Renal pelvis (tissue), 4 donors: Measurements from ENCODE around the gene CFAP46. TPM values are rescaled to one million over a fixed set of nuclear protein-coding genes. Genes with fewer than 3 reads are reported as not detected.
"Not testable (repeated sequence)": the region's sequence is repeated elsewhere in the genome, so short reads cannot be mapped to it uniquely, and the experiment has no call there.

ENCODE experiments used
- DNase-seq: peaks from one replicate; pipeline ENCODE4 v3.0.0-alpha.2; 2013
- polyA plus RNA-seq, 3 donors: library from polyadenylated mRNA; unstranded; fragments of 120-200 nt; gene quantifications; one replicate each; pipeline ENCODE4 v1.2.1, GENCODE V29; 2013; ENCODE audit not compliant: insufficient read length in 3 of 3

Gene CFAP46
- polyA plus RNA-seq, 3 donors = 7.4 to 11.3 (median 11.2) TPM

DNA sequence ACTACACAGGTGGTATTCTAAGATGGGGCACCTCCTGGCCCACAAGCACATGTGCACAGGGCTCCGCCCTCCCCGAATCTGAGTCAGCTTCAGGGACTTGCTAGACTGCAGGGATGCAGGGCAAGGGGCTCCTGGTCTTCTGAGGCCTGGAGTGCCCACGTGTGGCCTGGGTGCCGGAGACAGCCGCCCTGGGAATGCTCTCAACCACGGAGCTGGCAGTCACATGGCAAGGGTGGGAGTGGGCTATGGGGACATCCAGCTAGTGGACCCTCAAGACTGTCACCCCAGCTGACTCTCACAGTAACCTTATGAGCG lies 42.7 kb downstream of the CFAP46 start:
- DNase-seq = no peak

DNA sequence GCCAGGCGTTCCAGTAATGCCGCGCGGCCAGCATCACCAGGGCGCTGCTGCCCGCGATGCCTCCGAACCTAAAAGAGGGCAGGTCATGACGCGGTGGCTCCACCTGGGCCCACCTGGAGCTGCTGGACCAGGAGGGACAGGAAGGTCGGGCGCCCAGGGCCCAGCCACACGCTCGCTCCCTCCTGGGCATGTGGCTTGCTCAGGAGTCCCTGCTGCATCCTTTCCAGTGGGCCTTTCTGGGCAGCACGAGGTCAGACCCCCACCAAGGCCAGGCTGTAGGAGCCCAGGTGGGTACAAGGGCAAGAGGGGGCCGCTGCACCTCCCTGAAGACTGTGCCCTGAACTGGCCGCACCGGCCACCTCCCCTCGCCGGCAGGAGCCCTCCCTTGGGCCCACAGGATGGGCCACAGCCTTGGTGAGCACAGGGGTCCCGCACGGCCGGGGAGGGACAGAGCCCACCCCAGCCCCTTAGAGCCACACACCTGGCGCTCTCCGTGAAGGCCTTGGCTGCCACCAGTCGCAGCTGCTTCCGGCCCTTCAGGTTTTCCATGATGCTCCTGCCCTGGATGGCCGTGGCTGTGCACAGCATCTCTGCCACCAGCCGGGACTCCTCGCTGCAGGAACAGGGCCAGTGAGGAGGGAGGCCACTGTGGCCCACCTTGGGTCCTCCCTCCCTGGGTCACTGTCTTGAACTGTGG lies 43.2 kb downstream of the CFAP46 start:
- no peak for DNase-seq

DNA sequence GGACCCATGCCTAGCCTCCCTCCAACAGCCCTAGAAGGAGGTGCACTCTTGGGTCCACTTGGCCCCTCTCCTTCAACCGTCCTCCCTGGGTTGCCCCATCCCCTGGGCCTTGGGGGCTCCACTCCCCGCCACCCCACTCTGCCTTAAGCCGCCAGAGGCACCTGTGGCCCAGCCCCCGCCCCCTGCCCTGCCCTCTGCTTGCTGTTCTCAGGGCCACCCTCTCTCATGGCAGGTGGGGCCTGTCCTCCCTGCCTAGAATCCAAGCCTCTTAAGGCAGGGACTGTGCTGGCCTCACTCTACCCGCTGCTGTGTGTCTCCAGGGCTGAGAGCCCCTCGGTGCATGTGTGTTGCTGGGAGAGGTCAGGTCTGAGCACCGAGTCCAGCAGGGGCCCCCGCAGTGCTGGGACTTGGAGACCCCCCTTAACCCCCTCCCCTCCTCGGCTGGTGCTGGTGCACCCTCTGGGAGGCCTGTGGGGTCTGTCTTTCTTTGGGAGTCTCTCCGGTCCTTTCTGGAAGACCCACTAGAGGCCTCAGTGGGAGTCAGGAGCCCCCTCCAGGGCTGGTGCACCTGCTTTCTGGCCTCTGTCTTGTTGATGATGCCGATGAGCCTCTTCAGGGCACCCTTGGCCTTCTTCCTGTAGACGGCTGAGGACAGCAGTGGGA lies 43.8 kb downstream of the CFAP46 start:
- DNase-seq = no peak

DNA sequence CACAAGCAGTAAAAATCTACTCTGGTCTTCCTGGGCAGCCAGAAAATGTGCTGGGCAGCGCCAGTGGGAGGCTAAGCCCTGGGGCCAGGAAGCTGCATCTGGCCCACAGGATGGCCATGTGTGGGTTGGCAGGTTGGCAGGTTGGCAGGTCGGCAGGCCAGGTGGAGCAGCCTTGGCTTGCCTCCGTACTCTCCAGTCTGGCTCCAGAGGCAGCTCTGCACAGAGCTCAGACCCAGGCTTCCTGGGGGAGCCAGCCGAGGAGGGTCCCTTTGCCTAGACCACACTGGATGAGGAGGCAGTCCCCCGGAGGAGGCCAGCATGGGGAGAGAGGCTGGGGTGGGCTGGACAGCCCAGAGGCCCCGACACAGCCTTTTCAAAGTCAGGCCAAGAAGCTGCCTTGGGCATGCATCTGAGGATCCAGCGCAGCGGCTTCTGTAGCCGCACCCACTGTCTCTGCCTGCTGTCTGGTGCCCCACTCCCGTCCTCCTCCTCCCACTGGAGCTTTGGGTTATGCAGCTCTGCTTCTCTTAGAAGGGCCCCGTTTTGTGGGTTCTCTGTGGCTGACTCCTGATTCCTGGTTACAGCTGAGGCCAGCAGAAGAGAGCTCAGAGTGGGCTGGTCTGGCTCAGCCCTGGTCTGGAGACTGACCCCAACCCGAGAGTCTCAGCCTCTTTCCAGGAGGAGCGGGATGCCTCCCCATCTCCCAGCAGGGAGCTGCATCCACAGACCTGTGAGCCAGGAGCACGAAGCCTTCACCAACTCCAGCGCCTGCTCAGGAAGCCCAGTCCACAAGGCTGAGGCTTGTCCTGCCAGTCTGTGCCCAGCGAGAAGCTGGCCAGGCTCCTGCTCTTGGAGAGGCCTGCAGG lies 44.6 kb downstream of the CFAP46 start:
- no peak for DNase-seq

DNA sequence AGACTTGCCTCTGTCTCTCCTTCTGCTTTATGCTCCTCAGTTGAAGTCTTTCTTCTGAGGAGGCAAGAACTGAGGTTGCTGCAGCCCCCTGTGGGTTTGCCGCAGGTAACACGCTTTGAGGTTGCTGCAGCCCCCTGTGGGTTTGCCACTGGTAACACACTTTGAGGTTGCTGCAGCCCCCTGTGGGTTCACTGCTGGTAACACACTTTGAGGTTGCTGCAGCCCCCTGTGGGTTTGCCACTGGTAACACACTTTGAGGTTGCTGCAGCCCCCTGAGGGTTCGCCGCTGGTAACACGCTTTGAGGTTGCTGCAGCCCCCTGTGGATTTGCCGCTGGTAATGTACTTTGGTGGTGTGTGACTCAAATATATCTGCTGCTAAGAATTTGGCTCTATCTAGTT lies 48.6 kb downstream of the CFAP46 start:
- not testable (repeated sequence) for DNase-seq

DNA sequence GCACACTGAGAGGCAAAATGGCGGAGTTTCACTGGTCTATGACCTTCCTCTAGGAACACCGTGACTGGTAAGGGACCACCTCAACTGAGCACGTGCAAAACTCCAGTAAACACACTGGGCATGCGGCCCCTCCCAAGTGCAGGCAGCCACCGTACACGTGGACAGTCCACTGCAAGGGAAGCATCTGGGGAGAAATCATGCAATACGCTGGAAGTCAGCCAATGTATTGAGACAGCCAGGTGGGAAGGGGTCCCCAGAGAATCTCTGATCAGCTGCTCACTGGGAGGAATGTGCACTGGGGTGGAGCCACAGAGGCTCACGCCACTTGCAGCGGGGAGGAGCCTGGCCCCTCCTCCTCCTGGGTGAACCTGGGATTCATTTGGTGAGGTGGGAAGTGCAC lies 49.3 kb downstream of the CFAP46 start:
- DNase-seq = no peak

DNA sequence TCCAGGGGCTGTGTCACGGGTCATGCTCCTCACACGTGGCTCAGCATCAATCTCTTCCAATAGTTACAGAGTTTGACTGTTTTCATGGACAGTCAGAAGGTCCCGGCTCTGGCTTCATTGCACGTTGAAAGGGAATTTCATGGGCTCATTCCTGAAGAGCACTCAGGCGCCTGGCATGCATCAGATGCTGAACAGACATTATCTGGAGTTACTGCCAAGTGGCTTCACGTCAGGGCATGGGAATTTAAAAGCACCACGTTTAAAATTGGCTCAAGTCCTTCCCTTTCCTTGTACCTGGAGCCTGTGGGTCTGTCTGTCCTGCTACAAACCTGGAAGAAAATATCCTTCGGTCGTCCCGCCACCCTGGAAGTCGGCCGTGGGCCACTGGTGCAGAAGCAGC lies 50.4 kb downstream of the CFAP46 start:
- DNase-seq = no peak

DNA sequence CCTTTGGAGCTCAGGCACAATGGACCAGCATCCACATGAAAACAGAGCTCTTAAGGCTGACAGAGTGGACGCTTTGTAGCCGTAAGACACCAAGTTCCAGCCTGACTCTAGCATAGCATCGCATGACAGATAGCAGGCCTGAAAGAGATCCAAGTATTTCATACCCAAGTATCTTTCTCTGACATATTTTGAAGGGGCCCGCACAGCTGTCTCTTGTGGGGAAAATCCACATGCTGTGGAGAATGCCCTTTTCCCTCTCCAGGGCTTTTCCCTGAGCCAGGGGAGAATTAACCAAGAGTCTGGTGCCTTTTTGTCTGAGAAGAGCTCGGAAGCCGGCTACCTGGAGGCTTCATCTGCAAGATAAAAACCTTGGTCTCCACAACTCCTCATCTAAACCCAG lies 51.0 kb downstream of the CFAP46 start:
- DNase-seq = no peak

DNA sequence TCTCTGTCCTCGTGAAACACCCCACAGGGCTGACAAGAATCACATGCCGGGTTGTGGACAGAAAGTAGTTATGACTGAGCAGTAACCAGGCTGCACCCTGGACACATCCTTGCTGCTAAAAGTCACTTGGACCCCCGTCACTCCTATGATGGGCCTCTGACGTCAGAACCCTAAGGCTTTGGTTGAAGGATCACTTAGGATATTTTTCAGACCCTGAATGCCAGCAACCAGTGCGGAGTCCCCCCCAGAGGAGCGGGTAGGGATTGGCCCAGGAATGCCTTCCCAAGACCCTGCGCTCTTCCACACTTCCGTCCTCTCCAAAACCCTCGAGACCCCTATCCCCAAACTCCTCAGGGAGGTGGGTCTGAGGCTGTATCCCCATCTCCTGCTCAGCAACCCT lies 52.1 kb downstream of the CFAP46 start:
- no peak for DNase-seq

DNA sequence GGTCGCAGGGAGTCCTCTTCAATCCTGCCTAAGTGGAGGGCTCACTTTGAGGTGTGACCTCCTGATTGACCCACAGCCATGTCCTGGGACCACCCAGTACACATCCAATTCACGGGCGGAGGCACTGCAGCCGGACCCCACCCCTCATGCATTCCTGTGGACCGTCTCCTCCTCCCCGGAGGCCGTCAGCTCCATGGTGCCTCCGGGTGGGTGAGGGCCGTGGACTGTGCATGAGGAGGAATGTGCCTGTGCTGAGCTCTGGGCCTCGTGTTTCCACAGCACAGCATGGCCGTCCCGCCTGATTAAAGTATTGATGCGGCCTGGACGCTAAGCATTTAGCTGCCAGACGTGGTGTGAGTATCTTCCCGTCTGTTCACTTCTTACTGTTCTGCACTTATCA lies 52.8 kb downstream of the CFAP46 start:
- no peak for DNase-seq

DNA sequence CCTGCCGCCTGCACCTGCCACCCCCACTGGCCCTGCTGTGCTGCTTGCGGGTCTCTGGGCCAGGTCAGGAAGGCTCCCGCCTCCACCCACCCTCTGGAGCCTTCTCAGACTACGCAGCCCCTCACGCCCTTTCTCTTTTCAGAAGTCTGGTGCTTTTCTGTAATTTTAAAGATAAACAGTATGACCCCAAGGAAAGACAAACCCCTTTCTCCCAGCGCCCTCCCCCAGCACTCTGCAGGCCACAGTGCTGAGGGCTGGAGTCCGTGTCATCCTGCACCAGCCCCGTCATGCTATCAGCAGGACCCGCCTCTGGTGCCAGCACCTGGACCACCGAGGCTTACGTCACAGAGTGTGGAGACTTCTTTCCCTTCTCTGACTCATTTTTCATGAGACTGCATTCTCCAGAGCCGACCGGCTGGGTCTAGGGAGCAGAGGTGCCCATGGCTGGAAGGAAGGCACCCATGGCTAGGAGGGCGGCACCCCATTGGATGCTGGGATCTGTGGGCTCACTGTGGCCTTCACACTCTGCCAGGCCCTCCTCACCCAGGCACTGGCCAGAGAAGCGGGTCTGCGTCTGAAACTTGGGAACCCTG lies 53.4 kb downstream of the CFAP46 start:
- DNase-seq = no peak

DNA sequence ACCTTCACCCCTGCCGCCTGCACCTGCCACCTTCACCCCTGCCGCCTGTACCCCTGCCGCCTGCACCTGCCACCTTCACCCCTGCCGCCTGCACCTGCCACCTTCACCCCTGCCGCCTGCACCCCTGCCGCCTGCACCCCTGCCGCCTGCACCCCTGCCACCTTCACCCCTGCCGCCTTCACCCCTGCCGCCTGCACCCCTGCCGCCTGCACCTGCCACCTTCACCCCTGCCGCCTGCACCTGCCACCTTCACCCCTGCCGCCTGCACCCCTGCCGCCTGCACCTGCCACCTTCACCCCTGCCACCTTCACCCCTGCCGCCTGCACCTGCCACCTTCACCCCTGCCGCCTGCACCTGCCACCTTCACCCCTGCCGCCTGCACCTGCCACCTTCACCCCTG lies 53.9 kb downstream of the CFAP46 start:
- not testable (repeated sequence) for DNase-seq

DNA sequence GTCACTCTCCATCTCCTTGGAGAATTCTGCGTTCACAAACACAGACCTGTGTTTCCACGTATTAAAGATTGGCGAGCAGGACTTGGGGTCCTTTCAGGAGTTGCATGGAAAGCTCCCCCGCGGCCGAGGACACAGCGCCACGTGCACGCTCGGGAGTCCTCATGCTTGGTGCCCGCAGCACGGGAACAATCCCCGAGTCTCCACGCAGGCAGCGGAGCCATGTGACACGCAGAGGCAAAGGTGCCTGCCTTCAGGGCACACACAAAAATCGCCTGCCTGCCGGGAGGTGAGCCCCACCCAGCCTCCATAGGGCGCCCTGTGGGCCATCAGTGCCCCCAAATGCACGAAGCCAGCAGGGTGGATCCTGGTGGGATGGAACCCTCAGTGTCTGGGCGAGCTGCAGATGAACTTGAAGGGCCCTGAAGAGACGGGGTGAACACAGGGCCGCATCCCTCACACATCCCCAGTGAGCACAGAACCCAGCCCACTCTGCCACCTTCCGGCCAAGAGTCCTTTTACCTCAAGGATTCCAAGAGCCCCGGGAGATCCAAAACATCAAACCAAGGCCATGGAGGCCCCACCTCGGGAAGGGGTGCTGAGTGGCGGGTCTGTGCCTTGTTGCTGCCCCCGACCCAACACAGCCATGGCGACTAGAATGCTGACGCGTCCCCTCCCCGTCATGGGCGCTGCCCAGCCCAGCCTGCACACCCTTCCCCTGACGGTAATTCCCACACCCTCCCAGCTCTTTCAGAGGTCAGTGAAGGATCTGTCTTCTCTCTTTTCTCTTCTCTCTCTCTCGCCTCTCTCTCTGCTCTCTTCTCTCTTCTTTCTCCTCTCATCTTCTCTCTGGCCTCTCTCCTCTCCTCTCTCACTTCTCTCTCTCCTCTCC lies 55.9 kb downstream of the CFAP46 start:
- DNase-seq = no peak

DNA sequence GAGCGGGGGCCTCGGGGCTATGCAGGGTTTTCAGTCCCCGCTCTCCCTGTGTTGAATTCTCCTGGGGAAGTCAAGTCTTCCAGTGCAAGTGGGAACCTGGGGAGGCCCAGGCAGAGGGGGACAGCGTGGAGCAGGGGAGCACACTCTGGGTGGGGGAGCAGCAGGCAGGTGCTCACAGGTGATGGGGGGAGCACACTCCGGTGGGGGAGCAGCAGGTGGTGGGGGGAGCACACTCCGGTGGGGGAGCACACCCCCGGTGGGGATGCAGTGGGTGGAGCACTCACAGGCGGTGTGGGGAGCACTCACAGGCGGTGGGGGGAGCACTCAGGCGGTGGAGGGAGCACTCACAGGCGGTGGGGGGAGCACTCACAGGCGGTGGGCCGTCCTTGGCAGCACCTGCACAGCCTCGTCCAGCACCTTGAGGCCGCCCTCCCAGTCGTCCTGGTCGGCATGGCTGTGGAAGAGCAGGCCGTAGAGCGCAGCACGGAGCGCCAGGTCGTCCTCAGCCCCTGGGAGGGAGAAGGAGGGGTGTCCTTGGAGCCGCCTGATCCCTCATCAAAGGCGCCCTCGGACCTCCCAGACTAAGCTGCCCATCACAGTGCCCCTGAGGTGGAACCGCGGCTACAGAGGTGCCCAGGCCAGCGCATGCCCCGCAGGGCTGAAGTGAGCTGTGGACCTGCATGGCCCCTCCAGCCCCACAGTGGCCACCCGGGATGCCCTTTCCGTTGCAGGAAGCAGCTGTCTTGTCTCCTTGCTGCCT lies 56.7 kb downstream of the CFAP46 start:
- DNase-seq = no peak

DNA sequence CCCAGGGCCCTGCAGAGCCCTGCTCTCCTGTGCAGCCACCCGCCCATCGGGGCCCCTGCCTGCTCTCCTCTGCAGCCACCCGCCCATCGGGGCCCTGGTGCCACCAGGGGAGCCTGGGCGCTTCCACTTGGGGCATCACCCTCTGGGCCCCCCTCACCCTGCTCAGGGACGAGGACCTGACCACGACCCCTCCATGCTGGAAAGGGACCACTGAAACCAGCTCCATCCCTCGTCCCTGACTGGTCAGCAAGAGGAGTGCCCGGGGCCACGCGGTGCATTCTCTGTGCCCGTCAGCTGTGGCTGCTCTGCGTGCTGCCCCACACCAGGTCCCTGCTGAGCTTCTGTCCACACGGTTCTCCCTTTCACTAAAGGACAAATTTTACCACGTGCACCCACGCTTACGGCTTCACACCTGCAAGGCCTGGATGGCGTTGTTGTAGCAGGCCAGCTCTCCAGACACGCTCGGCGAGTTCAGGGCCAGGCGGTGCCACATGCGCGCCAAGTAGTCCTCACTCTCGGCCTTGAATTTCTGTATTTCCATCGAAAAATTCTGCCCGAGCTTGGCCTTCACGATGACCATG lies 57.6 kb downstream of the CFAP46 start:
- DNase-seq = no peak

DNA sequence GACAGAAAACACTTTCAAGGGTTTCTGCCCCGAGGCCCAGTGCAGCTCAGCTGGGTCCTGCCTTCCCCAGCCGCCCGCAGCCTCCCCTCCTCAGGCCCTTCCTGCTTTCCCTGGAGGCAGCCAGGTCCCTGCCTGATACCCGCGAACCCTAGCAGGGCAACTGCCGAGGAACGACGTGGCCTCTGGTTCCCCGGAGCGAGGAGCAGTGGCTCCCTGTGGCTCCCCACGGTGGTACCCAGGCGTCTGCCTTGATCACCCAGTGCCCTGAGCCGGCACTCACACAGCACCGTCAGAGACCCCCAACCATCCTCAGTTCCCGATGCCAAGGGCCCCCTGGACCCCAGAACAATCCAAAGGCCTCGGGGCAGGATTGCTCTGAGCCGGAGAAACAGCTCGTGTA lies 58.3 kb downstream of the CFAP46 start:
- no peak for DNase-seq

DNA sequence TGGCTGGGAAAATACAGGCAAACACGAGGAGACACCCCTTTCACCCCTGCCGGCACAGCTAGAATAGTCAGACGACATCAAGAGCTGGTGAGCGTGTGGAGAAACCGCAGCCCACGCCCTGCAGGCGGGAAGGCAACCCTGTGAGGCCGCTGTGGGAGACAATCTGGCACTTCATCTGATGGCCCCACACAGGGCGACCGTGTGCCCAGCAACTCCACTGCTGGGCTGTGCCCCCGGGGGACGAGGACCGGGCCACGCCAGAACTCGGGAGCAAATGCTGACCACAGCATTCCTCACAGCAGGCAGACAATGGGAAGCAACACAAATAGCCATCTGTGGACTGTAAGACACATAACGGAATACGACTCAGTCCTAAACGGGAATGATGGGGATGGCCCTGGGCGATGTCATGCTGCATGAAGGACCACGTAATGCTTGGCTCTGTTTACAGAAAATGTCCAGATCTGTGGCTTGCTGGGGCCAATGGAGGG lies 58.9 kb downstream of the CFAP46 start:
- DNase-seq = no peak

DNA sequence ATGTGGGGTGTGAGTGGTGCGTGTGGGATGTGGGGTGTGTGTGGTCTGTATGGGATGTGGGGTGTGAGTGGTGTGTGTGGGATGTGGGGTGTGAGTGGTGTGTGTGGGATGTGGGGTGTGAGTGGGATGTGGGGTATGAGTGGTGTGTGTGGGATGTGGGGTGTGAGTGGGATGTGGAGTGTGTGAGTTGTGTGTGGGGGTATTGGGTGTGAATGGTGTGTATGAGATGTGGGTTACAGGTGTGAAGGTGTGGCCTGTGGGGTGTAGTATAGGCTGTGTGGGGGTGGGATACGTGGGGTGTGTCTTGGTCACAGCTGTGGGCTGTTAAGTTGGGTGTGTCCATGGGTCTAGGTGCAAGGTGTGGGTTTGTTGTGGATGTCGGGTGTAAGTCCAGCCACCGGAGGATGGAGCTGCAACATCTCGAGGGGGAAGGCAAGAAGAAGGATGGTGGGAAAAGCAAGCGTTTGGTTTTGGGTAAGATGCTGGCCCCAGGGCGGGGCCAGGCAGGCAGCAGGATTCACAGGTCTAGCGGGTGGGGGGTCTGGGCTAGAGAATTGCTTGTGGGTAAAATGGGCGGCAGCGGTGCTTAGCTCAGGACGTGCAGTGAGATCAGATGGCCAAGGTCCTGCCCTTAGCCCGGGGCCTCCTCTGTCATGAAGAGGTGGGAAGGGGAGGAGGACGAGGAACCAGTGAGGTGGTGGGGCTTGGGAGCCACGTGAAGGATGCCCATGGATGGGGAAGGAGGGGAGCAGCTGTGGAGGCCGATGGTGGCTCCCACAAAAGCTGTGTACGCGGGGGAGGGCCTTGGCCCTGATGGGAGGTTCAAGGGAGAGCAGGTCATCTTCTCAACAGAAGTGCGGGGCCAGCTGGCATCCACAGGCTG lies 60.1 kb downstream of the CFAP46 start:
- DNase-seq = no peak
